Stimulated activated CD4-positive, alpha-beta T cell treated with anti-CD3 and anti-CD28 coated beads, Interleukin-1b, Interleukin-23, amount 100 ng/mL, for 1 hour (primary cell): ENCODE measurements around the gene SYNPO.

Experiments used
- DNase-seq, 2 donors: peaks; one replicate each; pipeline ENCODE4 v3.0.0-alpha.2; 2020; ENCODE audit warnings: low read depth in 2 of 2

The SYNPO gene

GRCh38 chr5:150625164-150625535, 15.3 kb upstream of the SYNPO start:
- no peak for DNase-seq

- no peak for DNase-seq
Measured at GRCh38 chr5:150625831-150626746, 14.4 kb upstream of the SYNPO start.

- DNase-seq = no peak
Measured at GRCh38 chr5:150626853-150627276, 13.6 kb upstream of the SYNPO start.

DNA sequence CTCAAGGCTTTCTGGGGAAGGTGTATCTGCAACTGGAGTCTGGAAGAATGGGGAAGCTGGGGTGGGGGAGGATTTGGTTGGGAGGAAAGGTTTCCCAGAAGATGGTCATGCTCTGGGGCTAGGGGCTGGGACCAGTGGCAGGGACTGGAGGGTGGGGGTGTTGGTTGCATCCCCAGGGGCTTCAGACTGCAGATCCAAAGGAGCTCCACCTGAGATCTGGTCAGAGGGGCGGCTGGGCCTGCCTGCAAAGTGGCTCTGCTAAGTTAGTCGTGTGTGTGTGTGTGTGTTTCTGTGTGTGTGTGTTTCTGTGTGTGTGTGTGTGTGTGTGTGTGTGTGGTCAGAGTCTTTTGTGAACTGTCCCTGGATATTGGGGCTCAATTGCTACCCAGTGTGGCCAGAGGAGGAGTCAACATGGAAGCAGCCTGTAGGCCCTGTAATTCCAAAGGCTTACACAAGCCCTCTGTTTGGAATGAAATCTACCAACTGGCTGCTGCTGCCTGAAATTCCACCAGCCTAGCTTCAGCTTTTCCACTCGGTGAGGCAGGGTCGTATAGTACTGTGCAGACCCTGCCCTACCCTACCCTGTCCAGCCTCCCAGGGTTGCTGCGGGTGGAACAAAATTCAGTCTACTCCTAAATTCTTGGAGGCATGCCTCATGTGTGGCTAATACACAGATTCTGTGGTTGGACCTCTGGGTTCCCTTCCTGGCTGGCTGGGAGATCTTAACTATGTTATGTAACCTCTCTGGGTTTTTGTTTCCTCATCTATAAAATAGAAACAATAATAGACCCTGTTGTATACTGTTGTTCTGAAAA, 12.5 kb upstream of the SYNPO start:
- no peak for DNase-seq

DNA sequence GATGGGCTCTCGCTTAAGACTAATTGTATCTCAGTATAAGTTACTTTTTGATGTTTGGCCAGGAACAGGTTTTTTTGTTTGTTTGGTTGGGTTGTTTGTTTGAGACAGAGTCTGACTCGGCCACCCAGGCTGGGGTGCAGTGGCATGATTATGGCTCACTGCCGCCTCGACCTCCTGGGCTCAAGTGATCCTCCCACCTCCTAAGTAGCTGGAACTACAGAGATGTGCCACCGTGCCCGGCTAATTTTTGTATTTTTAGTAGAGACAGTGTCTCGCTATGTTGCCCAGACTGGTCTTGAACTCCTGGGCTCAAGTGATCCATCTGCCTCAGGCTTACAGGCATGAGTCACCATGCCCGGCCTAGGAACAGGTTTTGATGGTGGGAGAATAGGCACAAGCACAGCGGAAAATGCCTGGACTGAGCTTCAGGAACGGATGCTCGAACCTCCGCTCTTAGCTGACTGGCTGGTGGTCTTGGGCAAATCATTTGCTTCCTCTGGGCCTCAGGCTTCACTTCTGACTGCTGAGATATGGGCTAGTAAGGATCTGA, 11.4 kb upstream of the SYNPO start:
- DNase-seq = no peak

DNA sequence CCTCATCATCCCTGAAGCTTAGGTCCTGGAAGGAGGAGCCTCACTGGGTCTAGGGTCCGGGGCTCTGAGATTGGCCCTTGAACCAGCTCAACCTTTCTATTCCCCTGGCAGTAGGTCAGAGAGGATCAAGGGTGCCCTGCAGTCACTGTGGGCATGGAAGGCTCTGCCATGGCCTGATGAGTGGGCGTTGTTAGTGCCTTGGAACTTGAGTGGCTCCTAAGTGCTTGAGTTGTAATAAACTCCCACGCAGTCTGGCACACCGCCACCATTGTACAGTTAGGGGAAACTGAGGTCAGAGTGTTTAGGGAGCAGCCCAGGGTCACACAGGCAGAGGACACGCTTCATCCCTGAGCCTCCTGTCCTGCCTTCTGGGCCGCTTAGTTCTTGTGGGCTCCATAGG, 10.4 kb upstream of the SYNPO start:
- no peak for DNase-seq

- DNase-seq = no peak
Measured at GRCh38 chr5:150630461-150631325, 9.8 kb upstream of the SYNPO start.

DNA sequence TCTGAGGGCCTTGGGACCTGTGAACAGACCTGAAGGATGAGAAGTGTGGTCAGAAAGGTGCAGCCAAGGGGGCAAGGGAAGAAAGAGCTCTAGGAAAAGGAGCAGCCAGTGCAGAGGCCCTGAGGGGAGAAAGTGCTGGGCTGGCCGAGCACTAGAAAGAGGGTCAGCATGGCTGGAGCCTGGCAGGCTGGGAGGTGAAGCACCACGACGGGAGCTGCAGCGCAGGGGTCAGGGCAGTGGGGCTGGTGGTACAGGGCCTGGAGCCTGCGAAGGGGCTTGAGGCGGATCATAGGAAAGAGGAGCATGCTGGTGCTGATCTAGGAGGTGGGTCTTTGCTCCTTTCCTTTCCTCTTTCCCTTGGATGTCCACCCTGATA, 9.1 kb upstream of the SYNPO start:
- DNase-seq = no peak

- no peak for DNase-seq
Measured at GRCh38 chr5:150632305-150633160, 7.9 kb upstream of the SYNPO start.

GRCh38 chr5:150633429-150633828, 7.0 kb upstream of the SYNPO start:
- DNase-seq = no peak

DNA sequence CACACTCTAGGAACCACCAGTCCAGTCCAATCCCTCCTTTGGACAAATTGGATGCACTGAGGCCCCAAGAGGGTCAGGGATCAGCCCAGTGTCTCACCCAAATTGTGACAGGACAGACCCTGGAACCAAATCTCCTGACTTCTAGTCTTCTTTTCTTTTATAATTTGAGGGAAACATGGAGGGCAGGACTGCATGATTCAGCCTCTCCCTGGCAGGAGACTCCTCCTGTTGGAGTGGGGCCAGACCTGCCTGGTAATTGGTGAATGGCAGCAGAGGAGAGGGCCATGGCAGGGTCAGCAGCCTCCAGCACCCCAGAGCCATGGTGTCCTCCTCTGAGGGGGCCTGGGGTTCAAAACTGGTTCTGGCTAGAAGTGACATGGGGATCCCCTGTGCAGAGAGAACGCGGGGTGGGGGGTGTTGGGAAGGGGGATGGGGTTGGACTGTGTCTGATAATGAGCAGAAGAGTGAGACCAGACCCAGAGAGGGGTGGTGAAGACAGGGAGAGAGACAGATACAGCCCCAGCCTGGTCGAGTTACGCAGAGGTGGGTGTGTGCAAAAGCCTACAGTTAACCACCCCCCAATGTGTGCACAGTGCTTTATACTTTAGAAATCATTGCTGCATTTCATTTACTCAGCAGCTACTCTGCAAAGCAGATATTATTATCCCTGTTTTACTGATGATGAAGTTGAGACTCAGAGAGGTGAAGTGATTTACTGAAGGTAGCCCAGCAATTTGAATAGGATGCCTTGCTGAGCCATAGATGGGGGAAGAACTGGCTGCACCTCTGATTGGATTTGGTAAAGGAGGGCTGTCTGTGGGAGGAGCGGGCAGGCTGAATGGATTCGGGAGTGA, 3.8 kb upstream of the SYNPO start:
- no peak for DNase-seq

DNA sequence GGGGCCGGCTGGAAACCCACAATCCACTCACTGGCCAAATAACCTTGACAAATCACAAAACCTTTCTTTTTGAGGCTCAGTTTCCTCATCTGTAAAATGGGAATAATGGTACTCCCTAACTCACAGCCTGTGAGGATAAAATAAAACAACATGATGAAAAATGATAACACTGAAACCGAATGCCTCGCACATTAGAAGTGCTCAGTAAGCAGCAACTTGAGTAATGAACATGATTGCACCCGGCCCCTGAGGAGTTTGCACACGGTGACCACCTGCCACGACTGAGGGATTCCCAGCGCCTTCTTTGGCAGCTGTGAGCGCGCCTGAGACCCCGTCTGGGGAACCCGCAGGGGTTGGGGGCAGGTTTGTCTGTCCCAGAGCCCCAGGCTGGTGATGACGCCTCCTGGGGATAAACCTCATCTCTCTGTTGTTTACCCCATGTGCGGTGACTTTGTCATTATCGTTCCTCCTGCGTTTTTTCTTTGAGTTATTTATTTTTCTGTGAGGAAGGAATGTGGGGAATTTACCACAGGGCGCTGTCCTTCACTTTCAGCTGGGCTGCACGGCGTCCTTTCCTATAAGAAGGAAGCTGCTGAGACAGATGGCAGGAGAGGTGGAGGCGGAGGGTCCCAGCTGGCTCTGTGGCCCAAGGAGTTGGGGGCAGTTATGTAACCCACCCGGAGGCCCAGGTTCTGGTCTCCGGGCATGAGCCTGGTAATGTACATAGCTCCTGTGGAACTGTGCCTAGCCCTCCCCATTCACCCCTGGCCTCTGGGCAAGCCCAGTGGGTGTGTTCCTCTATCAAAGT, 3.0 kb upstream of the SYNPO start:
- DNase-seq = no peak

GRCh38 chr5:150638053-150638444, 2.4 kb upstream of the SYNPO start:
- no peak for DNase-seq

- DNase-seq = no peak
Measured at GRCh38 chr5:150638488-150639376, 1.7 kb upstream of the SYNPO start.

GRCh38 chr5:150639377-150639692, 1.1 kb upstream of the SYNPO start:
- DNase-seq = no peak

DNA sequence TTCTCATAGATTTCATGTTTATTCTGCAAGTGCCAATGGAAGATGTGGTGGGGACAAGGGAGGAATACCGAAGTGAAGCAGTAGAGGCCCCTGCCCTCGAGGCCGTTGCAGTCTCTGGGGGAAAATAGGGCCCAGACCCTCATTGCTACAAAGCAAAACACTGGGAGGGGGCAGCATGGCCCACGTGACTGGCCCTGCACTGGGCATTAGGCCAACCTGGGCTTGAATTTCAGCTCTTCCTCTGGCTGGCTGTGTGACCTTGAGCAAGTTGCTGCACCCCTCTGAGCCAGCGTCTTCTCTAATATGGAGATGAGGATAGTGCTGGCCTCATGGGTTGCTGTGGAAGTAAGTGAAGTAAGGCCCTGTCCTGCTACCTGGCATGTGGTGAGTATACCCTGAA, 709 bp upstream of the SYNPO start:
- DNase-seq = no peak

DNA sequence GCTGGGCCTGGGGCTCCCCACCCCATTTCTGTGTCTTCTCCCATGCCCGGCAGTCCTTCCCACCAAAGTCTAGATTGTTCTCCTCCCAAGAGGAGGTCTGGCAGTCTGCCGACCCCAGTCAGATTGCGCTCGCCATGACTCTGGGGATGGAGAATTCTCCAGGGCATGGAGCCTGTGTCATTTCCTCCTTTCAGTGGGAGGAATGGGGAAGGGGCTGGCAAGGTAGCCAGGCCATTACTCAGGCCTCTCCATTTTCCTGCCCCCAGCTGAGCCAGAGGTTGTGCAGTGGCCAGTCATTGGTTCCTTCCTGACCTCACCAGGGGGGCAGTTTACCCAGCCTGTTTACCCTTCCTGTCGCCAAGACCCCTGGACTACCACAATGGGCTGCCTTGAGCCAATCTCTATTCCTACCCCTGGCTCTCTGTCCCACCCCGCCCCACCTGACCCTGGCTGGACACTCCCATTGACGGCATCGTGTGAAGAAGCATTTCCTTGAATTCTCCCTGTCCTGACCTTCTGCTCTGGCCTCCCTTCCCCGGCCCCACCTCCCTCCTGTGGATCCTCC, 628 bp downstream of the SYNPO start:
- DNase-seq = no peak
